HL-60 (cell line): ENCODE measurements around the gene CNNM4.

Experiments used
- CTCF ChIP-seq: IDR thresholded peaks from one replicate; pipeline ENCODE4 v1.5.1; 2011; ENCODE audit warnings: low read length, control low read depth, inconsistent platforms; ENCODE audit not compliant: insufficient read depth
- POLR2AphosphoS5 ChIP-seq: IDR thresholded peaks from 2 replicates; pipeline ENCODE4 v1.6.1; 2012; ENCODE audit warnings: low read depth
- REST ChIP-seq: IDR thresholded peaks from 2 replicates; pipeline ENCODE4 v1.6.1; 2012; ENCODE audit warnings: low read depth; ENCODE audit not compliant: insufficient replicate concordance

- no peak for TF ChIP-seq POLR2AphosphoS5
- TF ChIP-seq CTCF: no peak
- TF ChIP-seq REST: no peak
These were observed 22.9 kb upstream of the CNNM4 start for GRCh38 chr2:96737831-96738230.
